Left cardiac atrium (tissue), 4 donors: ENCODE results near the gene ACSS2. TPM values are rescaled to one million over a fixed set of nuclear protein-coding genes. Genes with fewer than 3 reads are reported as not detected.
"Not testable (repeated sequence)": the region's sequence is repeated elsewhere in the genome, so short reads cannot be mapped to it uniquely, and the experiment has no call there.

Experiments used
- ATAC-seq, 2 donors: fragments of 200-7000 bp; cut with Tn5 transposase; one replicate each; pipeline ENCODE4 v1.9.1; 2020; ENCODE audit warnings: mild to moderate bottlenecking in 2 of 2, moderate library complexity in 2 of 2
- DNase-seq: peaks from one replicate; pipeline ENCODE4 v3.0.0-alpha.2; 2020
- intact Hi-C, 2 donors: fragments of 100-400 bp; cut with DNase I; formaldehyde crosslinking; loops; one replicate each; pipeline versions ENCODE4 v1.14.1 to v1.15.1; 2022 to 2023
- total RNA-seq, 2 donors: library from RNA; stranded (reverse); fragmentation: NEBNext Ultra II Directional; extraction: Animal tissue kit (Norgen Biotek cat#: 25700); gene quantifications; one replicate each; pipeline ENCODE4 v1.2.1, GENCODE V29; 2021
- donor health status: DM: no; HTN: yes; CAD: no.
- donor health status: DM: no; HTN: yes; CAD: no; lungs with severe emphysema.
- donor health status: DM: yes; HTN: yes; CAD: no.
- donor health status: Dilated cardiomyopathy.

Gene ACSS2
- total RNA-seq, 2 donors from 2014 or later = 80.8 to 118 TPM

GRCh38 chr20:34895465-34895864 is 19.1 kb downstream of the ACSS2 start:
- ATAC-seq = no peak
- intact Hi-C loops = no loop called here
- no peak for DNase-seq

GRCh38 chr20:34896086-34896621 is 19.7 kb downstream of the ACSS2 start:
- DNase-seq = no peak
- ATAC-seq = peak; percentile 69 to 76
- intact Hi-C loops = no loop called here

- DNase-seq, intact Hi-C loops, ATAC-seq: not testable (repeated sequence)
Observed at GRCh38 chr20:34898129-34898528, 21.7 kb downstream of the ACSS2 start.

- ATAC-seq, intact Hi-C loops, DNase-seq: not testable (repeated sequence)
Observed at GRCh38 chr20:34898731-34899130, 22.3 kb downstream of the ACSS2 start.

- DNase-seq (no peak), ATAC-seq (peak; percentile 27 to 35)
- intact Hi-C loops = no loop called here
Observed at GRCh38 chr20:34904202-34904621, 27.8 kb downstream of the ACSS2 start.

- DNase-seq (peak; percentile 83), ATAC-seq (peak; percentile 88 to 96)
- intact Hi-C loops = no loop called here
Observed at GRCh38 chr20:34907616-34908469, 31.4 kb downstream of the ACSS2 start.

GRCh38 chr20:34915131-34915530 is 38.7 kb downstream of the ACSS2 start:
- no peak for DNase-seq
- intact Hi-C loops = no loop called here
- no peak for ATAC-seq

GRCh38 chr20:34915749-34916455 is 39.5 kb downstream of the ACSS2 start:
- intact Hi-C loops = no loop called here
- ATAC-seq = peak in 1 of 2 donors; percentile 16

GRCh38 chr20:34916774-34917354 is 40.5 kb downstream of the ACSS2 start:
- no peak for ATAC-seq
- intact Hi-C loops = no loop called here
- no peak for DNase-seq

More at GRCh38 chr20:34915749-34916455, 39.5 kb downstream of the ACSS2 start:
- DNase-seq = no peak

GRCh38 chr20:34920055-34920454 is 43.6 kb downstream of the ACSS2 start:
- ATAC-seq (no peak), DNase-seq (no peak)
- intact Hi-C loops = no loop called here

GRCh38 chr20:34921436-34921835 is 45.0 kb downstream of the ACSS2 start:
- ATAC-seq (no peak), DNase-seq (no peak)
- intact Hi-C loops = no loop called here

GRCh38 chr20:34922654-34923381 is 46.4 kb downstream of the ACSS2 start:
- intact Hi-C loops = no loop called here
- no peak for DNase-seq
- ATAC-seq = peak; percentile 68 to 73

GRCh38 chr20:34923414-34923813 is 47.0 kb downstream of the ACSS2 start:
- no peak for DNase-seq
- intact Hi-C loops = no loop called here
- no peak for ATAC-seq

- ATAC-seq (peak in 1 of 2 donors; percentile 10), DNase-seq (no peak)
- intact Hi-C loops = no loop called here
Observed at GRCh38 chr20:34925341-34925740, 48.9 kb downstream of the ACSS2 start.

GRCh38 chr20:34925981-34926380 is 49.6 kb downstream of the ACSS2 start:
- ATAC-seq (no peak), DNase-seq (no peak)
- intact Hi-C loops = no loop called here

GRCh38 chr20:34926581-34926980 is 50.2 kb downstream of the ACSS2 start:
- intact Hi-C loops = no loop called here
- DNase-seq (no peak), ATAC-seq (no peak)

- intact Hi-C loops = no loop called here
- no peak for DNase-seq
- no peak for ATAC-seq
Observed at GRCh38 chr20:34927736-34928135, 51.3 kb downstream of the ACSS2 start.

GRCh38 chr20:34928411-34928810 is 52.0 kb downstream of the ACSS2 start:
- intact Hi-C loops = no loop called here
- DNase-seq = no peak
- no peak for ATAC-seq

GRCh38 chr20:34931771-34932170 is 55.4 kb downstream of the ACSS2 start:
- ATAC-seq = no peak
- DNase-seq = no peak

More at GRCh38 chr20:34931771-34932170, 55.4 kb downstream of the ACSS2 start:
- intact Hi-C loops = no loop called here
